ACHN (cell line): ENCODE data around the gene DIPK1B.
"Not testable (repeated sequence)": the region's sequence is repeated elsewhere in the genome, so short reads cannot be mapped to it uniquely, and the experiment has no call there.

Experiments
- DNase-seq: peaks from one replicate; pipeline ENCODE4 v3.0.0-alpha.2; 2015
- in situ Hi-C: cut with HindIII; loops from 2 replicates; pipeline ENCODE4 v1.10.0; 2017; ENCODE audit warnings: low sequenced_read_pairs, low pct_ligation_motif_present, low pct_unique_long_range_greater_than_20kb

DIPK1B gene

GRCh38 chr9:136756836-136757235 is 44.5 kb downstream of the DIPK1B start:
- in situ Hi-C loops, result no loop called here
- DNase-seq, result no peak

- DNase-seq, result no peak
- in situ Hi-C loops, result no loop called here
These were observed 45.0 kb downstream of the DIPK1B start for GRCh38 chr9:136757328-136757727.

GRCh38 chr9:136757751-136758140 is 45.4 kb downstream of the DIPK1B start:
- DNase-seq, result no peak
- in situ Hi-C loops, result no loop called here

- in situ Hi-C loops, result no loop called here
- no peak for DNase-seq
These were observed 46.6 kb downstream of the DIPK1B start for GRCh38 chr9:136759001-136759400.

GRCh38 chr9:136759436-136760325 is 47.3 kb downstream of the DIPK1B start:
- DNase-seq, result no peak
- in situ Hi-C loops, result no loop called here

GRCh38 chr9:136760424-136760823 is 48.1 kb downstream of the DIPK1B start:
- in situ Hi-C loops, result no loop called here
- no peak for DNase-seq

- peak; percentile 64 for DNase-seq
- in situ Hi-C loops, result not testable (repeated sequence)
These were observed 48.6 kb downstream of the DIPK1B start for GRCh38 chr9:136760834-136761544.

- in situ Hi-C loops, result no loop called here
- DNase-seq, result no peak
These were observed 49.2 kb downstream of the DIPK1B start for GRCh38 chr9:136761545-136761981.

- in situ Hi-C loops, result no loop called here
- no peak for DNase-seq
These were observed 49.9 kb downstream of the DIPK1B start for GRCh38 chr9:136762221-136762691.

GRCh38 chr9:136762915-136763648 is 50.7 kb downstream of the DIPK1B start:
- in situ Hi-C loops, result no loop called here
- no peak for DNase-seq

- no peak for DNase-seq
- in situ Hi-C loops, result no loop called here
These were observed 51.3 kb downstream of the DIPK1B start for GRCh38 chr9:136763649-136764035.

GRCh38 chr9:136764301-136764891 is 52.0 kb downstream of the DIPK1B start, which contains the start of gene LCN15:
Gene LCN15 (minus strand): TSS chr9:136764518. CDS start chr9:136764488, 30 bp downstream.
- in situ Hi-C loops, result no loop called here
- DNase-seq, result no peak

- DNase-seq, result no peak
- in situ Hi-C loops, result no loop called here
These were observed 52.7 kb downstream of the DIPK1B start for GRCh38 chr9:136765041-136765440.

- DNase-seq, in situ Hi-C loops: not testable (repeated sequence)
These were observed 53.5 kb downstream of the DIPK1B start for GRCh38 chr9:136765745-136766409.

GRCh38 chr9:136766410-136767120 is 54.2 kb downstream of the DIPK1B start:
- peak; percentile 49 for DNase-seq
- in situ Hi-C loops, result not testable (repeated sequence)

- peak; percentile 52 for DNase-seq
- in situ Hi-C loops, result no loop called here
These were observed 57.4 kb downstream of the DIPK1B start for GRCh38 chr9:136769710-136770191.

- in situ Hi-C loops, result no loop called here
- DNase-seq, result no peak
These were observed 59.6 kb downstream of the DIPK1B start for GRCh38 chr9:136771907-136772415.
